GM18873 (cell line): ENCODE data around the gene WSCD1.

ENCODE experiments used
- ATAC-seq: cut with Tn5 transposase; IDR thresholded peaks from one replicate; pipeline ENCODE4 v1.9.1; 2021; ENCODE audit warnings: mild to moderate bottlenecking, moderate library complexity, moderate number of reproducible peaks; ENCODE audit not compliant: unreplicated experiment, low FRiP score

The WSCD1 gene

GRCh38 chr17:6057562-6057961, 12.6 kb upstream of the WSCD1 start:
- no peak for ATAC-seq

DNA sequence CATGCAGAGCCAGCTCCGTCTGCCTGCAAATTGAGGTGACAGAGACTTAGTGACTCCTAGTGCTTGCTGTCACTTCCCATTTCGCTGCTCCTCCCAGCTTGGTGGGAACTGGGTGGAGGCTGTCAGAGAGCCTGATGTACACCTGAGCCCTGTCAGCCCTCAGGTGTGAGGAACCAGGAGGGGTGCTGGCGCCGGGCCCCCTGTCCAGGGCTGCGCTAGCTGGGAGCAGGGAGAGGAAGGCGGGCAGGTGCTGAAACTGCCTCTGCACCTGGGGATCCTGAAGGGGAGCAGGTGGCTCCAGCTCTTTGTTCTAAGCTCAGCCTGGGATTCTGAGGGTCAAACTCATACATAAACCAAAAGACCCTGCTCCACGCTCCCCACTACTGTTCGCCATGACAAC, 10.8 kb upstream of the WSCD1 start:
- ATAC-seq, result no peak

DNA sequence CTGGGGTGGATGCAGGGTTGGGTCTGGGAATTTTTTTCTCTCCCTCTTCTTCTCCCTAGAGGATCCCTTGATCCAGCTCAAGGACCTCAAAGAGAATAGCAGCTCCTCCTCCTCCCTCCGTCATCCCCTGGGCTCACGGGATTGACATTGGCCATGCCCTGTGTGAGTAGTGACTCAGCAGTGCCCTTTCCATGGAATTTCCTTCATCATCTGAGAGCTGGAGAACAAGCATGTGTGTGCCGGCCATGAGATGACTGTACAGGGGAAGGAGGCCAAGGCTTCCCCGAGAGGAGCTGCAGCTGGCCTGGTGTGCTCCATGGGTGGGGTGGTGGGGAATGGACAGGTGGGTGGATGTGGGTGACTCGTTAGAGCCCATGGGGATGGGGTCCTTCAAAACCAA, 8.9 kb upstream of the WSCD1 start:
- ATAC-seq, result no peak

GRCh38 chr17:6064868-6065267, 5.3 kb upstream of the WSCD1 start:
- ATAC-seq, result no peak

DNA sequence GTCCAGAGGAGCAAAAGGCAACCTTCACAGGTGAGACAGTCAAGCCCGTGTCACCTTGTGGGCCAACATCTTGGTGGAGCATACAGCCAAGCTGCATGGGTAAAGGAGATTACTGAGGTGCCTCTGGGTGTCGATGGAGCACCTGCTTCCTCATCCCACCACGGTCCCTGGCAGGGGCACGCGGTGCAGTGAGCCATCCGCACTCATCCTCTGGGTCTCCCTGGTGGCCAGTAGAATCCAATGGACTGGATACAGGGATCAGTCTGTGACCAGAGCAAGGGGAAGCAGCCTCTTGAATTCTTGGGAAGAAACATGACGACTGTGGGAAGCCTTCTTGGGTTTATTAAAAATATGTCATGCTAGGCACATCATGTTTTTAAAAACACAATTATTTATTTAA, 4.8 kb upstream of the WSCD1 start:
- no peak for ATAC-seq

DNA sequence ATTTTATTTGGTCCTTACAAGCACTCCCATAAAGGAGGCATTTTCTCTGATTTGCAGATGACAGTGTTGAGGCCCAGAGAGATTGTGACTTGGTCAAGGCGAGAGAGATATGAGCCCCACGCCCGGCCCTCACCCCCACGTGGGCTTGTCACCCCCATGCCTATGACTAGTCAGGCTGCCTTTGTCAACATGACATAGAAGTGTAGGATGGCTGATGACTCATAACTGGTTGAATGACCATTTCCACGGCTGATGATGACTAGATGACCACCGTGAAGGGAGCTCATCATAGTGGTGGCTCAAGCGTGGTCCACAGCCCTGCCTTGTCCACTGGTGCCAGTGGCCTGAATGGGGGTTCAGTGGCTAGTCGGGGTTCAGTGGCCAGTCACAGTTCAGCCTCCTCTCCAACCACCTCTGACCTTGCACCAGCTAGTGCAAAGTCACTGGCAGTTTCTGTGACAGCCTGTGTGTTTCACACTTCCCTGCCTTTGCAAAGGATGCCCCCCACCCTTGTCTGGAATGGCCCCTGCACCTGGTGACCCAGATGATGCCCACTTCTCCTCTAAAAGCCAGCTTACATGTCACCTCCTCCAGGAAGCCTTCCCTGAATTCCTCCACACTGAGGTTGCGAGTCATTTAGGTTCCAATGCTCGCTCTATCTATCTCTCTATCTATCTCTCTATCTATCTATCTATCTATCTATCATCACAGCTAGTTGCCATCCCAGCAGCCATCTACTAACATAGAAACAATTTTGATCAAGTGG, 3.8 kb upstream of the WSCD1 start:
- ATAC-seq, result no peak

GRCh38 chr17:6067060-6067459, 3.1 kb upstream of the WSCD1 start:
- ATAC-seq, result no peak

- no peak for ATAC-seq
These were observed 292 bp downstream of the WSCD1 start for GRCh38 chr17:6070430-6070912.

- ATAC-seq, result no peak
These were observed 833 bp downstream of the WSCD1 start for GRCh38 chr17:6070913-6071511.

GRCh38 chr17:6071528-6072065, 1.4 kb downstream of the WSCD1 start:
- no peak for ATAC-seq

- ATAC-seq, result no peak
These were observed 2.0 kb downstream of the WSCD1 start for GRCh38 chr17:6072157-6072556.

DNA sequence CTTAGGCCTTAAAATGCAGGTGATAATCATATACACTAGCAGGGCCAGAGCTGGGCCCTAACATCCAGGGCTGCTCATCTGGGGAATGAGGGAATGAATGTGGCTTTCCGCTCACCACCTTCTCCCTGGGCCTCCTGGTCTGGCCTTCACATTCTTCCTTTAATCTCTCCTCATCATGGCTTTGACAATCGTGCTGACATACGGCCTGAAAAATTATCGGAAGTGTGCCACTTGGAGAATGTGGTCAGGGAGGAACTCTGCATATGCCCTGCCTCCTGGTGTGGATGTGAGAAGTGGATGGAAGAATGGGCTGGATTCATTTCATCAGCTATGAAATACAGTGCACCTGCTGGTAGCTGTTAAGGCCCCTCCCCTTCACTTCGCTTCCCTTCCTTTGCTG, 2.4 kb downstream of the WSCD1 start:
- no peak for ATAC-seq

DNA sequence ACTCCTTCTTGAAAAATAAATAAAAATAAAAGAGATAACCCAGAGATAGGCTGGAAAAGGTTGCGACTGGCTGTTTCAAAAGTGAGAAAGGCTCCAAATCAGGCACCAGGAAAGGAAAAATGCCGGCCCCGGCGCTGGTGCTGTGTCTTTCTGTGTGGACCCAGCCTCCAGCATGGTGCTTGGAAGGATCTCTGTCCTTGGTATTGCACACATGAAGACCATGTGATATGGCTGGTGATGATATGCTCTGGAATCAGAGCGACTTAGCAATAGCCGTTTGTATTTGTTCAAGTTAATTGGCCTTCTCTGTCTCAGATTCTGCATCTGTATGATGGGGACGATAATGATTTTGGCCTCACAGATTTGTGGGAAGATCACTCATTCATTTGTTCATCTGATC, 3.4 kb downstream of the WSCD1 start:
- no peak for ATAC-seq

- ATAC-seq, result no peak
These were observed 4.9 kb downstream of the WSCD1 start for GRCh38 chr17:6075050-6075449.

DNA sequence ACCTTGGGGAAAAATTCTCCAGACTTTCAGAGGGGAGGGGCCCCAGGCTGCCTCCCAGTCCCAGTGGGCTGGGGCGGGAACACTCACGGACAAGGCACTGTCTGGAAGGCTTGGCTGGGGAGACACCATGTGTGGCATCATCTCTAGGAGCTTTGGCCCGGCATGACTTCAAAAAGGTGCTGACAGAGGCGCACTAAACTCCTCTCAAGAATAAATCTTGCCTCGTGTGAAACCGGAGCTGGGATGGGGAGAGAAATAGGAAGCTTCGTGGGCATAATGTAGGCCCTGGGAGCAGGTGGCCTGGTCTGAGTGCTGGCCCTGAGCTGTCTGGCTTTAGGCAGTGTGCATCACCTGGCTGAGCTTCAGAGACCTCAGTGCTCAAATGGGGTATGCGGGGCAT, 5.7 kb downstream of the WSCD1 start:
- ATAC-seq, result no peak

DNA sequence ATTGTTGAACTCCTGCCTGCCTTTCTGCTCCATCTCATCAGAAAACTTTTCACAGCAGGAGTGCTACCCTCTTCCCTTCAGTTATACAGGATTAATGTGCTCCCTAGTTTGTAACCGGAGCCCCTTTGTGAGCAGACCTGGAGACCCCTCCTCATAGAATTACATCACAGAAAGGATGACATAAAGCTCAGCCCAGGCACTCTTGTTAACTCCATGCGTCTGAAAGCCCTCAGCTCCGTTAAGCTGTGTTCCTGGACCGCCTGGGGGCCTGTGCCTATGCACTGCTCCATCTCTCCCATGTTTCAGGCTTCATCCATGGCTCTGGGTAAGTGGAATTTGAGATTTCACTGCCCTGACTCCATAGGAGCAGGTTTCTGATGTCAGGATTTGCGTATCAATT, 7.6 kb downstream of the WSCD1 start:
- ATAC-seq, result no peak

DNA sequence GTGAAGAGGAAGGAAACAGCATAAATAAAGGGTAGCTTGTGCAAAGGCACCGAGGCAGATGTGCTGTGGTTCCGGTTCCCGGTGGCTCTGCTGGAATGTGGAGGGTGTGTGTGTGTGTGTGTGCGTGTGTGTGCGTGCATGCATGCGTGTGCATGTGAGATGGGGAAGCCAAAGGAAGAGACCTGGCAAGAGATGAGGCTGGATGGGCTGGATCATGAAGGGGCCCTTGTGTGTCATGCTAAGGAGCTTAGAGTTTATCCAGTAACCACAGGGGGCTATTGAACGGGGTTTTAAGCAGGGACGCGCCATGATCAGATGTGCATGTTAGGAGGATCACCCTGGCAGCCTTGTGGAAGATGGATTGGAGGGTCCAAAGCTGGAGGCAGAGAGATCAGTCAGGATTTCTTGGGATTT, 8.3 kb downstream of the WSCD1 start:
- ATAC-seq, result no peak

DNA sequence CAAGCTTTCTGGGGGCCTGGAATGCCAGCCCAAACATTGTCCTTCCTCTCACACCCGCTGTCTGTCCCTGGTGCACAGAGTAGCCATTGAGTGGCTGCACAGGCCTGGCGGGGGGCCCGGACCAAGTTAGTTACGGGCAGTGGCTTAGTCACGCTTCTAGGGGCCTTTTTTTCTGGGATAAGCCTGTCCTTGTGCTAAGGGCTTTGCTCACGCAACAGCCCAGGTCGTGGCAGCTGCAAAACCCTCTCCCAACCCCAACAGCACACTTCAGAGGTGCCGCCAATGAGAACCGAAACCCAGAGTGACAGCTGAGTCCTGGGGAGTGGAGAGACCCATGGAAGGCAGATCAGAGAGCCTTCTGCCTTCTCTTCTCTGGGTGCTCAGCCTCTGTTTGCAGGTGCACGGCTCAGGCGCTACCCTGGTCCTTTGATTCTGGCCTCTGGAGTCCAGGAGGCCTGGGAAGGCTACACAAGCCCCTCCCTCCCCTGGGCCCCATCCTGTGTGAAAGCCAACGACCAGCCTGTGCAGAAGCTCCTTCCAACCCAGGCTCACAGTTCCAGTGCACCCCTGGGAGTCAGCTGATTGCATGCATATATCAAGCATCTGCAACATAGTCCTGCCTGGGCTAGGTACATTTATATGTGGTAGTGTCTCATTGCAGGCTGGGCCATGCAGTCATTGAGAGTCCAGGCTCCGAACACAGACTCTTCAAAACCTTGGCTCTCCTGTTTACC, 9.1 kb downstream of the WSCD1 start:
- ATAC-seq, result no peak

DNA sequence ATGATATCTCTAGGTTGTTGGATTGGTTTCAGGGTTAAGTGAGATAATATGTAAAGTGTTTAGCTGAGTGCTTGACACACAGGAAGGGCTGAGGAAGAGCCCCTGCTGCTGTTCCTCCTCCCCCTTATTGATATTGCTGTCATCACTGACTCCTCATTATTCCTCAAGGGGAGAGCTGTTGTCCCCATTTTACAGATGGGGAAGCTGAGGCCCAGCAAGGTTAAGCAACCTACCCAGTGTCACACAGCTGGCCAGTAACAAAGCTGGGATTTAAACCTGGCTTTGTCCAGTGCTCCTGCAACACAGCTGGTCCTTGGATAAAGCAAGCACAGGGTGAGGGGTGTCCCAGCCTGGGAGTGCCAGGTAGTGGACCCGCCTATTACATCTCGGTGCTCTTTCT, 9.8 kb downstream of the WSCD1 start:
- no peak for ATAC-seq

- no peak for ATAC-seq
These were observed 10.7 kb downstream of the WSCD1 start for GRCh38 chr17:6080711-6081430.

DNA sequence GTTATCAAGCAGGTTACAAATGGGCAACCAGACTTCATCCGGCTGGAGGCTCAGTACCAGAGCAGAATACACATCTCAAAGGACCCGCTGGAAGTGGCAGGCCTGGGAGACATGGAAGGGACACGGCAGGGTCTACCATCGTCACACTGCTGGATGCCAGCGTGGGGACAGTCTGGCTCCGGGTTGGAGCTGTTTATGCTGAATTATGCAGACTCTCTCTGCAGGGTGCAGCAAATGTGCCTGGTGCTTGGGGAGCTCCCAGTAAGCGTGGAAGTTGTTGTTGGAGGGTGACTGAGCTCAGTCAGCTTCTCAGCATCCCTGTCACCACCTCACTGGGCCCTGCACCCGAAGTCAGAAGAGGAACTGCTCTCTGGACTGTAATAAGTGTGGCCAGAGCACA, 12.2 kb downstream of the WSCD1 start:
- ATAC-seq, result no peak
